Activated T-helper 1 cell treated with anti-CD3 and anti-CD28 coated beads, Interleukin-2, amount 50 U/mL, for 16 hours (primary cell): ENCODE results near the gene ARHGAP25.

Source experiments
- DNase-seq, 2 donors: peaks; one replicate each; pipeline ENCODE4 v3.0.0-alpha.2; 2020; ENCODE audit warnings: low read depth in 1 of 2, low spot score in 1 of 2

Gene ARHGAP25, protein sequence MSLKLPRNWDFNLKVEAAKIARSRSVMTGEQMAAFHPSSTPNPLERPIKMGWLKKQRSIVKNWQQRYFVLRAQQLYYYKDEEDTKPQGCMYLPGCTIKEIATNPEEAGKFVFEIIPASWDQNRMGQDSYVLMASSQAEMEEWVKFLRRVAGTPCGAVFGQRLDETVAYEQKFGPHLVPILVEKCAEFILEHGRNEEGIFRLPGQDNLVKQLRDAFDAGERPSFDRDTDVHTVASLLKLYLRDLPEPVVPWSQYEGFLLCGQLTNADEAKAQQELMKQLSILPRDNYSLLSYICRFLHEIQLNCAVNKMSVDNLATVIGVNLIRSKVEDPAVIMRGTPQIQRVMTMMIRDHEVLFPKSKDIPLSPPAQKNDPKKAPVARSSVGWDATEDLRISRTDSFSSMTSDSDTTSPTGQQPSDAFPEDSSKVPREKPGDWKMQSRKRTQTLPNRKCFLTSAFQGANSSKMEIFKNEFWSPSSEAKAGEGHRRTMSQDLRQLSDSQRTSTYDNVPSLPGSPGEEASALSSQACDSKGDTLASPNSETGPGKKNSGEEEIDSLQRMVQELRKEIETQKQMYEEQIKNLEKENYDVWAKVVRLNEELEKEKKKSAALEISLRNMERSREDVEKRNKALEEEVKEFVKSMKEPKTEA

GRCh38 chr2:68734688-68735525 lies at the start of gene ARHGAP25:
ARHGAP25 (plus strand) TSS chr2:68734811; CDS start chr2:68735200, 389 bp downstream.
- DNase-seq = no peak

GRCh38 chr2:68686178-68686577 lies 48.4 kb upstream of the ARHGAP25 start:
- DNase-seq = no peak

- no peak for DNase-seq
Measured at GRCh38 chr2:68687018-68687417, 47.6 kb upstream of the ARHGAP25 start.

- no peak for DNase-seq
Measured at GRCh38 chr2:68689553-68690537, 44.8 kb upstream of the ARHGAP25 start.

GRCh38 chr2:68690851-68691250 lies 43.8 kb upstream of the ARHGAP25 start:
- no peak for DNase-seq

DNA sequence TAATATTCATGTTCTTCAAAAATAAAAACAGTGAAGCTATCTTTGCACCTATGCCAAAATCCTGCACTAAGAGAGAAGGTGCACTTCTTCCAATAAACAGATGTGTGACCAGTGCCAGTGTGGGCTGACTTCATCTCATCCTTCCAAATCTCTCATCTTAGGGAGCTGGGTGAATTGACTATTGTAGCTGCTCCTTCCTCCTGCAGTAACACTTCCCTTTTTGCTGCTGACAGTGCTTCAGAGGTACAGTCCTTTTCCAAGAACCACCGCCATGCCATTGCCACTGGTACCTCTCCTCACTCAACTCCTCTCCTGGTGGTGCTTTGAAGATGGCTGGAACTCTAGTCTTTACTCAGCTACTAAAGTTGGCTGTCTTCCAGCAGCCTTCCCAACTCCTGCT lies 42.1 kb upstream of the ARHGAP25 start:
- DNase-seq = no peak

GRCh38 chr2:68693951-68694350 lies 40.7 kb upstream of the ARHGAP25 start:
- DNase-seq = no peak

DNA sequence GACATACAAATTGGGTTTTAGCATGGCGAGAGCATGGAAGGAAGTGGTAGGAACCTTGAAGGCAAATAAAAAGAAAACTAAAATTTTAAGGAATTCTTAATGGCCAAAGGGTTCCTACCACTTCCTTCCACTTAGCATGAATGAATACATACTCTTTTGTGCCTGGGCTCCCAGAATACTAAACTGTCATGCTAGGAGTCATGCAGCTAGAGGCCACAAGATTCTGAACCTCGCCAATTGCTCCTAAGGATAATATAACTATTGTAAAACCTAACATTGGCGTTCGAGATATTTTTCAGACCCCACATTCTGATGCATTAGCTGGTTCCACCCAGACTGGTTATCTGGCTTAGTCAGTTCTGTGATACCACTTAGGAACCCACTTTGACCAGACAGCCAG lies 38.6 kb upstream of the ARHGAP25 start:
- no peak for DNase-seq

GRCh38 chr2:68696554-68696953 lies 38.1 kb upstream of the ARHGAP25 start:
- DNase-seq = no peak

- DNase-seq = no peak
Measured at GRCh38 chr2:68698567-68699377, 35.8 kb upstream of the ARHGAP25 start.

- no peak for DNase-seq
Measured at GRCh38 chr2:68700560-68700959, 34.1 kb upstream of the ARHGAP25 start.

GRCh38 chr2:68706637-68707036 lies 28.0 kb upstream of the ARHGAP25 start:
- DNase-seq = no peak

DNA sequence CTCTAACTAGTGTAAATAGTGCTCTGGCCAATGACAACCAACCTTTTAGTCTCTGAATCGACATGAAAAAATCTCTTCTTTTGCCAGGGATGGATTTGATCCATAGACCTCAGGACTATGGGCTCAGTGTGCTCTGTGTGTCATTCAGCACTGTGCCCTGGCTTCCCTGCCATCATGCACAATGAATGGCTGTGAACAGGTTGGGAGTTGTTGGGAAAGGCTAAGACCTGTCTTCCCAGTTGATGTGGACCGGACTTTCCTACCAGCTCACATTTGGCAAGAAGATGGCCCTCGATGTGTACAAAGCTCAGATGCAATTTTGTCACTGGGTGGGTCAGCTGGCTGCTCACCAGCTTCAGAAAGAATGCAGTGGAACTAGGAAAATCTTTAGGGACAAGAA lies 26.0 kb upstream of the ARHGAP25 start:
- no peak for DNase-seq

- no peak for DNase-seq
Measured at GRCh38 chr2:68709421-68709911, 25.1 kb upstream of the ARHGAP25 start.

- DNase-seq = no peak
Measured at GRCh38 chr2:68710336-68710735, 24.3 kb upstream of the ARHGAP25 start.

DNA sequence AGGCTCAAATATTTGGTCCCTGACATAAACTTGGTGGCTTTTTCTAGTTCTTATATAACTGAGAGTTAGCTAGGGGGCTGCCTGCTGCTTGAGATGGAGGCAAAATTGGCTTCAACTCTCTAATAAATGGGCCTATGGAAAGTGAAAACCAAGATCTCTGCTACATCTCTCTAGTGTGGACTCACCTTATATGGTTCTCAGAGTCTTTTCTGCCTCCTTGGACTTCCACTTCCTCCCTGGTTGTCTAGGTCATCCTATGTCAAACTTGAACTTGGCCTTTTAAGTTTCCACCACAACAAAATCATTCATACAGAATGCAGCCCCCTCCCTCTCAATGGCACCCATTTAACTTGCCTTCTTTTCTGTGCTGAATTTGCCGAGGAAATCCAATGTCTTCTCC lies 23.9 kb upstream of the ARHGAP25 start:
- no peak for DNase-seq

DNA sequence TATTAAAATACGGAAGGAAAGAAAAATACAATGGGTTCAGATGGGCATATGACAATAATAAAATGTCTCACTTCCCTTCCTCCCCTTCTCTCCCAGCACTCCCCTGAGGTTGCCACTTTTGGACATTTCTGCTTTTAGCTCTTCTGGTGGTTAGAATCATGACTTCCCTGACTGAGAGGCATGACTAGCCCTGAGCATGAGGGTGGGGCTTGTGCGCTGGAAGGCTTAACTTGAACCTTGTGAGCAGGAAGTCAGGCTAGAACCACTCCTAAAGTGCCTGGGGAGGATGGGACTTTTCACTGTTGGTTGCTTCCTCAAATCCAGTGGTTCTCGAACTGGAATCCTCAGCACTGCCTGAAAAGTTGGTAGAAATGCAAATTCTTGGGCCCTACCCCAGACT lies 19.7 kb upstream of the ARHGAP25 start:
- no peak for DNase-seq

DNA sequence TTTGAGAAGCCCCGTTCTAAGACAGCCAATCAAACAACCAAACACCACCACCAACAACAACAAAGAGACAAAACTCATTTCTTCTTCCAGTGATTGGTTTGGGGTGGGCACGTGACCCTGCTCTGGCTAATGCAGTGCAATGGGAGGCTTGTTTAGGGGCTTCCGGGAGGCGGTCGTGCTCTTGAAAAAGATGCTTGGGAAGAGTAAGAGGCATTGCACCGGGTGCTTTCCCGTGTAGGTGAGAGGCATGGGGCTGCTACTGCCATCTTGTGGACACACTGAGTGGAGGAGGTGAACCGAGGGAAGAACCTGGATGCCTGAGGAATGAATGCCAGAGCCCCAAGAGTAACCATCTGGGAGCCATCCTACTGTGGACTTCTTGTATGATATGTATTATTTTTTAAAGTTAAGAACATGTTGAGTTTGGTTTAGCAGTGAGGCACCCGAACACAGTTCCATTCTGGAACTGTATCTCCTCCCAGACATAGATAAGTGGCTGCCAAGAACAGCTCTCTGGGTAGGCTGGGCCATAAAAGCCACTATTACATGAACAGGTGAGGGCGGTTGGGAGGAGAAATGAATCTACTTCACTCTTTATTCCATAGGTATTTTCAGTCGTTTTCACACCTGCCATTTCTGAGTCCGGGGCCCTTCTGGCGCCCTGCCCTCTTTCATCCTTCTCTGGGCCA lies 19.1 kb upstream of the ARHGAP25 start:
- no peak for DNase-seq
